Urinary bladder (tissue), 4 donors: ENCODE data around the gene FLOT2. TPM values are rescaled to one million over a fixed set of nuclear protein-coding genes. Genes with fewer than 3 reads are reported as not detected.

Source experiments
- DNase-seq: peaks from one replicate; pipeline ENCODE4 v3.0.0-alpha.2; 2015; ENCODE audit errors: extremely low spot score
- H3K27ac ChIP-seq: one replicate; pipeline ENCODE4 v1.5.1; 2013; ENCODE audit warnings: low read depth, mild to moderate bottlenecking, moderate library complexity
- H3K36me3 ChIP-seq: one replicate; pipeline ENCODE4 v1.6.1; 2013; ENCODE audit warnings: mild to moderate bottlenecking, moderate library complexity; ENCODE audit not compliant: insufficient read depth
- H3K4me1 ChIP-seq: one replicate; pipeline ENCODE4 v1.6.1; 2013; ENCODE audit warnings: mild to moderate bottlenecking, moderate library complexity; ENCODE audit not compliant: insufficient read depth
- H3K4me3 ChIP-seq: one replicate; pipeline ENCODE4 v1.5.1; 2013; ENCODE audit warnings: low read depth, low read length
- WGBS: extraction: QIAGEN DNeasy Blood & Tissue Kit; methylation state at CpG from one replicate; pipeline ENCODE4 v1.1.7; 2013; 5-methylcytosine and 5-hydroxymethylcytosine counted together
- polyA plus RNA-seq: library from polyadenylated mRNA; stranded (reverse); fragments of 200-250 nt; gene quantifications from one replicate; pipeline ENCODE4 v1.2.3, GENCODE V29; 2013
- total RNA-seq: library from RNA; depleted of rRNA; stranded (reverse); fragments of >200 nt; gene quantifications from one replicate; pipeline ENCODE4 v1.2.3, GENCODE V29; 2014
- donor health status: healthy with polysubstance abuse.
- donor health status: healthy.

Gene FLOT2
- total and polyA plus RNA-seq, 2 donors = 25.1 to 120 TPM

- DNase-seq = no peak
Measured at GRCh38 chr17:28928061-28928460, 30.5 kb upstream of the FLOT2 start.

GRCh38 chr17:28926786-28927185 is 29.3 kb upstream of the FLOT2 start:
- DNase-seq = no peak
- Histone ChIP-seq H3K4me3 (no peak overlapping the region), H3K36me3 (peaks cover 3% of the 10 kb centered on the region), H3K4me1 (peaks cover 2% of the 10 kb centered on the region), H3K27ac (peak overlapping the region; percentile 46)
- WGBS = 81% methylated on average over 4 of the region's 4 CpGs

More at GRCh38 chr17:28928061-28928460, 30.5 kb upstream of the FLOT2 start:
- 97% methylated on average over 2 of the region's 2 CpGs for WGBS
- Histone ChIP-seq H3K36me3 (peaks cover 3% of the 10 kb centered on the region), H3K4me1 (peaks cover 2% of the 10 kb centered on the region), H3K27ac (no peak overlapping the region), H3K4me3 (no peak overlapping the region)

- H3K4me3 ChIP-seq = no peak overlapping the region
- 82% methylated on average over 2 of the region's 2 CpGs for WGBS
- no peak for DNase-seq
- H3K4me1 ChIP-seq = peaks cover 2% of the 10 kb centered on the region
- peaks cover 3% of the 10 kb centered on the region for H3K36me3 ChIP-seq
- peak overlapping the region; percentile 46 for H3K27ac ChIP-seq
Measured at GRCh38 chr17:28926366-28926765, 28.8 kb upstream of the FLOT2 start.

- Histone ChIP-seq H3K4me1 (peaks cover 2% of the 10 kb centered on the region), H3K4me3 (no peak overlapping the region), H3K36me3 (peaks cover 3% of the 10 kb centered on the region), H3K27ac (peak overlapping the region; percentile 81)
- DNase-seq = no peak
- 31% methylated on average over 2 of the region's 2 CpGs for WGBS
Measured at GRCh38 chr17:28925912-28926365, 28.4 kb upstream of the FLOT2 start.

GRCh38 chr17:28920201-28920600 is 22.7 kb upstream of the FLOT2 start:
- Histone ChIP-seq H3K4me3 (no peak overlapping the region), H3K27ac (no peak overlapping the region), H3K36me3 (peaks cover 13% of the 10 kb centered on the region), H3K4me1 (no peaks in the 10 kb centered on the region)
- DNase-seq = no peak

GRCh38 chr17:28918295-28918694 is 20.8 kb upstream of the FLOT2 start:
- H3K27ac ChIP-seq = no peak overlapping the region

GRCh38 chr17:28917465-28917864 is 19.9 kb upstream of the FLOT2 start:
- Histone ChIP-seq H3K4me3 (no peak overlapping the region), H3K4me1 (no peaks in the 10 kb centered on the region), H3K27ac (no peak overlapping the region), H3K36me3 (peaks cover 15% of the 10 kb centered on the region)
- 61% methylated on average over 5 of the region's 5 CpGs for WGBS
- DNase-seq = no peak

More at GRCh38 chr17:28918295-28918694, 20.8 kb upstream of the FLOT2 start:
- no peak for DNase-seq
- H3K4me1 ChIP-seq = no peaks in the 10 kb centered on the region
- 79% methylated on average over 2 of the region's 2 CpGs for WGBS
- H3K4me3 ChIP-seq = no peak overlapping the region
- H3K36me3 ChIP-seq = peaks cover 13% of the 10 kb centered on the region

GRCh38 chr17:28917029-28917428 is 19.5 kb upstream of the FLOT2 start:
- Histone ChIP-seq H3K4me1 (no peaks in the 10 kb centered on the region), H3K4me3 (no peak overlapping the region), H3K36me3 (peaks cover 15% of the 10 kb centered on the region), H3K27ac (no peak overlapping the region)
- DNase-seq = no peak
- 81% methylated on average over 12 of the region's 12 CpGs for WGBS

GRCh38 chr17:28916302-28916934 is 18.9 kb upstream of the FLOT2 start:
- Histone ChIP-seq H3K4me3 (no peak overlapping the region), H3K36me3 (peaks cover 15% of the 10 kb centered on the region), H3K27ac (no peak overlapping the region), H3K4me1 (no peaks in the 10 kb centered on the region)
- DNase-seq = no peak
- WGBS = 39% methylated on average over 6 of the region's 6 CpGs

- H3K4me1 ChIP-seq = no peaks in the 10 kb centered on the region
- peaks cover 16% of the 10 kb centered on the region for H3K36me3 ChIP-seq
- WGBS = 93% methylated on average over 6 of the region's 6 CpGs
- H3K4me3 ChIP-seq = no peak overlapping the region
- H3K27ac ChIP-seq = no peak overlapping the region
- DNase-seq = no peak
Measured at GRCh38 chr17:28912938-28913333, 15.4 kb upstream of the FLOT2 start.

- no peak for DNase-seq
- H3K27ac ChIP-seq = no peak overlapping the region
- no peak overlapping the region for H3K4me3 ChIP-seq
- H3K36me3 ChIP-seq = peaks cover 16% of the 10 kb centered on the region
- H3K4me1 ChIP-seq = no peaks in the 10 kb centered on the region
- 83% methylated on average over 20 of the region's 20 CpGs for WGBS
Measured at GRCh38 chr17:28912281-28912937, 14.9 kb upstream of the FLOT2 start.

GRCh38 chr17:28911411-28912045 is 14.0 kb upstream of the FLOT2 start:
- 92% methylated on average over 13 of the region's 13 CpGs for WGBS
- DNase-seq = no peak
- H3K27ac ChIP-seq = no peak overlapping the region
- H3K4me1 ChIP-seq = no peaks in the 10 kb centered on the region
- H3K4me3 ChIP-seq = no peak overlapping the region
- H3K36me3 ChIP-seq = peaks cover 13% of the 10 kb centered on the region

- no peaks in the 10 kb centered on the region for H3K4me1 ChIP-seq
- no peak overlapping the region for H3K27ac ChIP-seq
- H3K36me3 ChIP-seq = peaks cover 12% of the 10 kb centered on the region
- H3K4me3 ChIP-seq = no peak overlapping the region
- WGBS = 86% methylated on average over 1 of the region's 1 CpG
- DNase-seq = no peak
Measured at GRCh38 chr17:28910534-28910933, 13.0 kb upstream of the FLOT2 start.

GRCh38 chr17:28908640-28909167 is 11.2 kb upstream of the FLOT2 start:
- DNase-seq = no peak
- 18% methylated on average over 6 of the region's 6 CpGs for WGBS
- H3K4me3 ChIP-seq = no peak overlapping the region
- H3K36me3 ChIP-seq = peaks cover 9% of the 10 kb centered on the region
- H3K4me1 ChIP-seq = no peaks in the 10 kb centered on the region
- peak overlapping the region; percentile 54 for H3K27ac ChIP-seq
